ENCODE measurements around the gene NF2.
"Not testable (repeated sequence)": the region's sequence is repeated elsewhere in the genome, so short reads cannot be mapped to it uniquely, and the experiment has no call there.

The NF2 gene

GRCh38 chr22:29597871-29598683 is 5.4 kb upstream of the NF2 start:
- not testable (repeated sequence) for DNase-seq

DNA sequence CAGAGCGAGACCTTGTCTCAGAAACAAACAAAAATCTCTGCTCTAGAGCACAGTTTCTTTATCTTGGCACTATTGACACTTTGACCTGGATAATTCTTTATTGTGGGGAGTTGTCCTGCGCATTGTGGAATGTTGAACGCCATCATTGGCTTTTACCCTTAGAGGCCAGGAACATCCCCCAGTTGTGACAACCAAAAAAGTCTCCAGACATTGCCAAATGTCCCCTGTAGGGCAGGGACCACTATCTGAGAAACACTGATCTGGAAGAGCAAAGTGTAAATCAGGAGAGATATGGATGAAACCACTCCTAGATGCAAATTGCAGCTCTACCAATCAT is 4.8 kb upstream of the NF2 start:
- DNase-seq: no peak

DNA sequence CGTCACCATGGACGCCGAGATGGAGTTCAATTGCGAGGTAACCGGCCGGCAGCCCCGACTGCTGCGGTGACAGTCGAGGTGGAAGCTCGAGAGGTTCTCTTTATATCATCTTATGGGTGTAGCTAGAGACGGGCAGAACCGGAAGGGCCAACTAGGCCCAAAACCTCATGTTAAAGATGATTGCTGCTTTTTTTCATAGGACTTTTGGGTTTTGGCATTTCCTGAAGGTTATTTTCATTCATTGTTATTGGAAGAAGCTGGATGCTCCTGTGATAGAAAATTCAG is 585 bp downstream of the NF2 start:
- no peak for DNase-seq

- DNase-seq: no peak
These were observed 2.1 kb downstream of the NF2 start for GRCh38 chr22:29605527-29605850.

DNA sequence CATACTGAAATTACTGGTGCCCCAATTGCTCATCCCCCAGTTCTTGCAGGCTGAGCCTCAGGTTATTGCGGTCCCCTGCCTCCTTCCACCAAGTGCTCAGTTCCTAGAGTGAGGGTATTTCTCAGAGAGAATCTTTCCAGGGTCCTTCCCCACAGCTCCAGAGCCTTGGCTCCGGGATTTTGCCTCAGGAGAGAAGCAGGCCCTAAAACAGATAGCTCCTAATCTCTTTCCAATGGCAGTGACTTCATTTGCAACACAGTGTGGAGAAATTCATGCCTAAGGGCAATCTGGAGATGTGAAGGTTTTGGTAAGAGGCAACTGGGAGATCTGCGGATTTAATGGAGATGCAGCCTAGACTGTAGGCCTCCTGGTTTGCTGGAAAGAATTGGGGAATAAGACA is 2.9 kb downstream of the NF2 start:
- no peak for DNase-seq

GRCh38 chr22:29607426-29607825 is 4.0 kb downstream of the NF2 start:
- no peak for DNase-seq

GRCh38 chr22:29609139-29609538 is 5.7 kb downstream of the NF2 start:
- DNase-seq: no peak

DNA sequence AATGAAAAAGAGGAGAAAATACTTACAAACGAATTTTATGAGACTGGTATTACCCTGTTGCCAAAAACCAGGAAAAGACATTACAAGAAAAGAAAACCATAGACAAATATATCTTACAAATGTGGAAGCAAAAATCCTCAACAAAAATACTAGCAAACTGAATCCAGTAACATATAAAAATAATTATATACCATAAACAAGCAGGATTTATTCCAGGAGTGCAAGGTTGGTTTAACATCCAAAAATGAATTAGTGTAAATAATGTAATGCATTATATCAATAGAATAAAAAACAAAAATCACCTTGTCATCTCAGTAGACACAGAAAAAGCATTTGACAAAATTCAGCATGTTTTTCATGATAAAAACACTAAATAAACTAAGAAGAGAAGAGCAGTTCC is 7.3 kb downstream of the NF2 start:
- no peak for DNase-seq

DNA sequence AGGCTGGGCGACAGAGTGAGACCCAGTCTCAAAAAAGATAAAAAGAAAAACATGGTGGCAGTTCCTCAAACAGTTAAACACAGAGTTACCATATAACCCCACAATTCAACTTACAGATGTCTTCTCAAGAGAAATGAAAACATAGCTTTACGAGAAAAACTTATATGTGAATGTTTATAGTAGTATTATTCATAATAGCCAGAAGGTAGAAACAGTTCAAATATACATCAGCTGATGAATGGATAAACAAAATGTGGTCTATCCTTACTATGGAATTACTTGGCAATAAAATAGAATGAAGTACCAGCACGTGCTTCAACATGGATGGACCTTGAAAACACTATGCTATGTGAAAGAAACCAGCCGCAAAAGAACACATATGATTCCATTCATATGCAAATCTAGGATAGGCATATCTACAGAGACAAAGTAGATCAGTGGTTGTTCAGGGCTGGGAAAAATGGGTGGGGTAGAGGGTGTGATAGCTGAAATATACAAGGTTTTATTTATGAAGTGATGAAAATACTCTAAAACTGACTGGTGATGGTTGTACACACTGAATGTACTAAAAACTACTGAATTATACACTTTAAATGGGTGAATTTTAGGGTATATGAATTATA is 12.4 kb downstream of the NF2 start:
- no peak for DNase-seq

DNA sequence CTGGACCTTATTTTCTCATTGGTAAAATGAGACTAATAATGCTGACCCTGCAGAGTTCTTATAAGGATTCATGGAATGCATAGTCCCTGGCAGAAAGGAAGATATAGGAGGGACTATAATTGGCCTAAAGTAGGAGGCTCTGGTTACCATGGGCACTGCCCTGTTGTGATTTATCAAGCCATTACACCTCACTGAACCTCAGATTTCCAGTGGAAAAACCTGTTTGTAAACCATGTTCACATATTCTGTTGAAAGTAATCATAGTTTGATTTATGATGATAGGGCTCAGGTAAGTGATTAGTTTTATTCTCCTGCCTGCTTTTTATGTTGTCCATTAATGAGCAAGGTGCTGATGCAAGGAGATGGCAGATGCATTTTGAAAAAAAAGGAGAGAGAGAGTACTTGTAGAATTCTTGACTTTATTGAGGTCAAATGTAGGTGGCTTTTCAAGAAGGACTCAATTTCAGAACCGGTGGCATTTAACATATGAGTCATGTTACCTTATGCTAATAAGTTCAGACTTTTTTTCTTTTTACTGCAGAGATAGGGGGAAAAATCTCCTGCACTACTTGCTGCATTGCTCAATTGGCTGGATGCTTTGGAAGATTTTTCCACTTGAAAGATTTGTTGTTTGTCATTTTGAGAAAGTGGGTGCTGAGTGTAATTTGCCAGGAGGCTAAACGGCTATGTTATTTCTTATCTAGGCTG is 14.6 kb downstream of the NF2 start:
- no peak for DNase-seq

DNA sequence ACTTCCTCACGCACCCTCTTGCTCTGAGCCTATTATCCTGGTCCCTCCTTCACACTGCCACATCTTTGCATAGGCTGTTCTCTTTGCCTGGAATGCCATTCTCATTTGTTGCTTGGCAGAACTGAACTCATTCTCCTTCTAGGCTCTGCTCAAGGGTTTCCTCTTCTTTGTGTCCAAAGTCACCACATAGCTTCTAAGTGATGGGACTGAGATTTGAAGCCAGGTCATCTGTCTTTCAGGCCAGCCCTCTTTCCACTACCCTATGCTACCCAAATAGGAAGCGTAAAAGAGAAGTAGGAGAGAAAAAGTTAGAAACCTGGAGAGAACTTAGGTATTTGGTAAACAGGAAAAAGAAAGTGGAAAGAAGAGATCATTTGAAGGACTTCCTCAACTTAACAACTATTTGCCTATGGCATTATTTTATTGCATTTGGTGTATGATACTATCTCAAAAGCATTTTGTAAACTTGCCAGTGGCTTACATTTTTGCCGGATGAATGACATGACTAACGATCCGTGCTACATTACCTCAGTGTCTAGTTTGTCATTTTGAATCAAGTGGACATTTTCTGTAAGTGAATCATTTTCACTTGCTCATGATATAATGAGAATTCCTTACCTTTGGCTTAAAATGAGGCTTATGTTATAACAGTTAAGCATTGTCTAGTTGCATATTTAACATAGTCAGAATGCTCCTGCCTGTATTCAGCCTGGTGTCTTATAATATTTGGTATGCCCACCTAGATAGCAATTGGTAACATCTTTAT is 18.5 kb downstream of the NF2 start:
- no peak for DNase-seq

- no peak for DNase-seq
These were observed 19.6 kb downstream of the NF2 start for GRCh38 chr22:29623059-29623458.

DNA sequence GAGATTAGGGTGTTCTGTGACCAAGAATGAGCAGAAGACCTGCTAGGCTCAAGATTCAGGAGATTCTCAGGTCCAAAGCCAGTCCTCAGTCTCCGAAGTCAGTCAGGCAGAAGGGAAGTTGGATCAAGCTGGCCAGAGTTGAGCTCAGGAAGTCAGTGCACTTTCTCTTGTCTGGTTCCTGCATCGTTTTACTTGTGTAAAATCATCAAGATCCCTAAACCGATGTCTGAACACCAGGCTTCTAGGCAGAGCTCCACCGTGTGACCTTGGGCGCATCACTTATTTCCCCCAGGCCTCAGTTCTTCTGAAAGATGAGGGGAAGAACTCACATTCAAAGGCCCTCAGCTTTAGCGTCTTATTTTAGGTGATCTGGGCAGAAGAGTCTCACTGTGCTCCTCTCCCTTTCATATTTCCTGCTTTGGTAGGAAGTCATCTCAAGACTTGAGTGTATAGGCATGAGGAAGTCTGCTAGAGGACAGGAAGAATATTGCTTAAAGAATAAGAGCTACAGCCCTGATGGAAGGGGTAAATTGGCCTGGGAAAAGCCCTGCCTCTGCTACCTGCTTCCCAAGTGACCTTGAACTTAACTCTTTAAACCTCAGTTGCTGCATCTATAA is 20.2 kb downstream of the NF2 start:
- no peak for DNase-seq

- peak; percentile 38 for DNase-seq
These were observed 21.8 kb downstream of the NF2 start for GRCh38 chr22:29625090-29625825.

- DNase-seq: no peak
These were observed 23.2 kb downstream of the NF2 start for GRCh38 chr22:29626497-29627195.

DNA sequence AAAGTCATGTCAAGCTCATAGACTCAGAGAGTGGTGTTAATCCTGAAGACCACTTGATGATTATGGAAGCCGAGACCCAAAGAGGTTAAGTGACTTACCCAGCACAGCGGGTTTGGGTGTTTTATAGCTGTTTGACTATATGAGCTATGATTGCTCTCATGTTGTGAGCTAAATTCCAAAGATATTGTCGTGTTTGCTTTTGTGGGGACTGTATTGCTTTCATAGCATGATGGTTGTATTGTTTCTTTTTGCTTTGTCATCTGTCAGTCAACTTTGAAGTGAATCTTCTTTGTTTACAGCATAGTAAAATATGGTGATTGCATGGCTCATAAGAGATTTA is 23.7 kb downstream of the NF2 start:
- no peak for DNase-seq

DNA sequence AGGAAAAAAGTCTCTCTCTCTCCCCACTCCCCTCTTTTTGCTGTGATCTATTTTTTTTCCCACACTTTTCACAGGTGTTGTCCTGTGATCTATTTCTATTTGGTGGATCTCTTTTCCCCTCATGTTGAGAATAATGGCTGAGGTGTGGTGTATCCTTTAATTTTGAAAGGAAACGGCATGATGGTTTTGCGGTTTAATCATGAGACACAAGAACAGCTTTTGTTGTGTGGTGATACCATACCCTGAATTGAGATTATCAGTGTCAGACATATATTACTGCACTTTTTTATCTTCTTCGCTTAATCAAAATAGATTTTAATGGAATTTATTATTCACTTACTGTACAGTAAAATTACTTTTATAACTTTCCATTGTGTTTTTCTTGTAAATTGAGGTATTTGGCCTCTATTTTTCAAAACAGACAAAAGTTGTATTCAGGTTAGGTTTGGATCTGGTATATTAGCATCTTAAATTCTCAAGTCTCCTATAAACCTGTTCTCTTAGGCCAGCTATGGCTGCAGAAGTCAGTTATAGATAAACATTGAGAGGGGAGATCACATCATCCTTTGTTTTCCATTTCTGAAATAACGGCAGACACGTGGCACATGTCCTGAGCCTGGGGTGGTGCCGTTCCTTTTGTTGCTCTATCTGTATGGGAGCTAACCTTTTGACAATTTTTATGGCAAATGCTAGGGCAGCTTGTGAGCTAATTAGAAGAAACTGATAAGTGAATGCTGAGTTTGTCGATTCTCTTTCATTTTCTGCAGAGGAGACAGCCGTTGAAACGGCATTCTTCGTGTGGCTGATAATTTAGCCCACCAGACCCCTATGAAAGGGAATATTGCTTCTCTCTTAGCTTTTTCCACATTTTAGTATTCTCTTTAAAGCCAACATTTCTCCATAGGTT is 25.8 kb downstream of the NF2 start:
- DNase-seq: no peak

GRCh38 chr22:29629903-29630516 is 26.6 kb downstream of the NF2 start:
- DNase-seq: no peak

GRCh38 chr22:29630987-29631386 is 27.6 kb downstream of the NF2 start:
- no peak for DNase-seq

- DNase-seq: no peak
These were observed 28.3 kb downstream of the NF2 start for GRCh38 chr22:29631725-29632124.

DNA sequence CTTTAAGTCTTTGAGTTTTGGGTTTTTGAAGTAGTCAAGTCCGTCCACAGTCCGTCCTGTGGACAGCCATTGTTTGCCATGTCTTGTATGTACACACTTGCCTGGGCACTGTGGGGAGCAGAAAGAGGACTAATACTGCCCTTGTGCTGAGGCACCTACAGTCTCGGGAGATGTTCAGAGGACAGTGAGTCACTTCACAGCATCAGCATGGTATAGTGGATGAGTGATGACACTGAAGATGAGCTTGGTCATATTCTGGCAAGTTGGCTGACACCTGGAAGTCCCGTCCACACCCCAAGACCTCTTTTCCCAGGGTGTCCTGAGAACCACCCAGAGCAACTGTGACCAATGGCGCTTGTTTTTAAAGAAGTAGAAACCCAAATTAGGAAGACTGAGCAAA is 29.2 kb downstream of the NF2 start:
- DNase-seq: no peak
